Hematopoietic multipotent progenitor cell treated with erythropoietin and hydrocortisone succinate and interleukin-3 and kit ligand, for 6 days (in vitro differentiated cells): ENCODE measurements around the gene RWDD1.

Source experiments
- DNase-seq: peaks from one replicate; pipeline ENCODE4 v3.0.0-alpha.2; 2015

Gene RWDD1

GRCh38 chr6:116615937-116616736 lies 44.8 kb downstream of the RWDD1 start, which contains the start of gene RSPH4A:
TSS of gene RSPH4A (plus strand) at chr6:116616479. CDS start at chr6:116616624, 145 bp downstream.
- peak; percentile 95 for DNase-seq

- DNase-seq: peak; percentile 26
These were observed 45.4 kb downstream of the RWDD1 start for GRCh38 chr6:116616737-116617053.

GRCh38 chr6:116624036-116624805 lies 52.9 kb downstream of the RWDD1 start:
- DNase-seq: no peak

- DNase-seq: no peak
These were observed 54.6 kb downstream of the RWDD1 start for GRCh38 chr6:116625872-116626271.

- peak; percentile 40 for DNase-seq
These were observed 58.3 kb downstream of the RWDD1 start for GRCh38 chr6:116629563-116629981.

GRCh38 chr6:116631379-116631990 lies 60.2 kb downstream of the RWDD1 start:
- DNase-seq: peak; percentile 44

- peak; percentile 39 for DNase-seq
These were observed 62.4 kb downstream of the RWDD1 start for GRCh38 chr6:116633685-116634084.
